K562 (cell line): ENCODE data around the gene EPHB4. TPM values are rescaled to one million over a fixed set of nuclear protein-coding genes. Genes with fewer than 3 reads are reported as not detected.
A peak's percentile ranks its signal among the peaks of the same experiment; 100 is the strongest.

ENCODE experiments used
- CGGBP1 ChIP-seq: fragments of 250-450 bp; sonication (Bioruptor Pico); IDR thresholded peaks from 2 replicates; pipeline ENCODE4 v1.9.0; 2021; ENCODE audit warnings: mild to moderate bottlenecking
- ESRRA ChIP-seq: fragments of 450-650 bp; IDR thresholded peaks from 2 replicates; pipeline ENCODE4 v1.6.1; 2014; ENCODE audit warnings: low read depth, mild to moderate bottlenecking, moderate library complexity, borderline replicate concordance
- ETS1 ChIP-seq: conservative IDR thresholded peaks from 2 replicates; pipeline ENCODE4 v1.6.1; 2011; ENCODE audit warnings: low read depth, mild to moderate bottlenecking, low read length; ENCODE audit not compliant: control insufficient read depth
- FOXO4 ChIP-seq: fragments of 450-650 bp; formaldehyde crosslinking; IDR thresholded peaks from 2 replicates; pipeline ENCODE4 v1.4.0; 2020; ENCODE audit warnings: mild to moderate bottlenecking, moderate library complexity
- HBP1 ChIP-seq: fragments of 450-650 bp; formaldehyde crosslinking; IDR thresholded peaks from 2 replicates; pipeline ENCODE4 v1.4.0; 2022; ENCODE audit warnings: missing genetic modification characterization
- IRF9 ChIP-seq: fragments of 450-650 bp; IDR thresholded peaks from 2 replicates; pipeline ENCODE4 v1.6.1; 2016; ENCODE audit warnings: missing biosample characterization, missing genetic modification characterization
- NKRF ChIP-seq: fragments of 450-650 bp; IDR thresholded peaks from 2 replicates; pipeline ENCODE4 v1.6.1; 2016; ENCODE audit warnings: borderline replicate concordance
- PML ChIP-seq: IDR thresholded peaks from 2 replicates; pipeline ENCODE4 v1.6.1; 2012; ENCODE audit warnings: low read length, inconsistent platforms
- PRDM10 ChIP-seq: fragments of 450-650 bp; IDR thresholded peaks from 2 replicates; pipeline ENCODE4 v1.6.1; 2018; ENCODE audit not compliant: partially characterized antibody
- RBFOX2 ChIP-seq: fragments of 200-400 bp; formaldehyde crosslinking; IDR thresholded peaks from 2 replicates; pipeline ENCODE4 v1.6.1; 2017; ENCODE audit warnings: low read depth, mild to moderate bottlenecking, low read length, moderate library complexity
- SPI1 ChIP-seq: IDR thresholded peaks from 2 replicates; pipeline ENCODE4 v1.6.1; 2011; ENCODE audit warnings: low read depth, low read length, control low read depth, borderline replicate concordance
- TEAD4 ChIP-seq, 2 experiments: sonication (generic) in 1 of 2; formaldehyde crosslinking in 1 of 2; IDR thresholded peaks; 2 replicates each; pipeline versions ENCODE4 v1.6.1 to v1.8.0; 2012 to 2022; ENCODE audit warnings: borderline replicate concordance in 1 of 2, inconsistent platforms in 1 of 2, low read length in 1 of 2, mild to moderate bottlenecking in 1 of 2, missing genetic modification reagents in 1 of 2
- polyA plus RNA-seq, 8 experiments: library from polyadenylated mRNA; depleted of rRNA in 4 of 8; stranded (reverse) in 5 of 8; unstranded in 3 of 8; fragments of >200 nt; fragmentation: Nextera tagmentation in 2 of 8; fragmentation: Illumina TruSeq in 1 of 8; extraction: Ambion mirVana in 2 of 8; extraction: Trizol in 1 of 8; gene quantifications; 2 replicates each; pipeline versions ENCODE4 v1.2.1 to v1.2.3, GENCODE V29; 2011 to 2014; ENCODE audit warnings: inconsistent platforms in 1 of 8, missing spikeins in 1 of 8
- total RNA-seq, 7 experiments: library from RNA; depleted of rRNA in 6 of 7; stranded (reverse); fragments of >200 nt in 6 of 7; fragmentation: Illumina TruSeq in 2 of 7; extraction: Trizol in 2 of 7; gene quantifications; 2 replicates each; pipeline versions ENCODE4 v1.2.1 to v1.2.3, GENCODE V29; 2011 to 2021; ENCODE audit warnings: low replicate concordance in 1 of 7

The EPHB4 gene
- total and polyA plus RNA-seq, 9 of the 15 experiments (the other 6 are each of a cell fraction or from before 2014, with no cell fraction given) = 1.2 to 82.1 (median 37.9) TPM

- TF ChIP-seq HBP1 (CRISPR knock-in tag) = no peak
- no peak for TF ChIP-seq TEAD4 (IDR thresholded peaks at IDR 0.05; ENCODE audit: low read length)
- no peak for TF ChIP-seq TEAD4 (CRISPR knock-in tag; IDR thresholded peaks at IDR 0.05; ENCODE audit: borderline replicate concordance)
- peak; percentile 58; the same call in 1 of the 2 replicates for TF ChIP-seq PML
- TF ChIP-seq ETS1 = 0 out of 2 replicates have a peak, but pooled peaks have one; percentile 54
- TF ChIP-seq IRF9 (tag) = no peak
- TF ChIP-seq NKRF = peak; percentile 68; the same call in 1 of the 2 replicates
- TF ChIP-seq PRDM10 = peak; percentile 64
- TF ChIP-seq SPI1 = peak; percentile 38; the same call in 1 of the 2 replicates
- TF ChIP-seq RBFOX2 = peak; percentile 71
- TF ChIP-seq CGGBP1 (CRISPR knock-in tag) = no peak
- TF ChIP-seq ESRRA = peak; percentile 95
- TF ChIP-seq FOXO4 (CRISPR knock-in tag) = 0 out of 2 replicates have a peak, but pooled peaks have one; percentile 44
Measured at GRCh38 chr7:100827330-100828226, at the start of gene EPHB4 (continued).
